ENCODE measurements around the gene SLC12A3.

GRCh38 chr16:56882077-56882800, 17.2 kb downstream of the SLC12A3 start:
- TF ChIP-seq, protein P1, sequence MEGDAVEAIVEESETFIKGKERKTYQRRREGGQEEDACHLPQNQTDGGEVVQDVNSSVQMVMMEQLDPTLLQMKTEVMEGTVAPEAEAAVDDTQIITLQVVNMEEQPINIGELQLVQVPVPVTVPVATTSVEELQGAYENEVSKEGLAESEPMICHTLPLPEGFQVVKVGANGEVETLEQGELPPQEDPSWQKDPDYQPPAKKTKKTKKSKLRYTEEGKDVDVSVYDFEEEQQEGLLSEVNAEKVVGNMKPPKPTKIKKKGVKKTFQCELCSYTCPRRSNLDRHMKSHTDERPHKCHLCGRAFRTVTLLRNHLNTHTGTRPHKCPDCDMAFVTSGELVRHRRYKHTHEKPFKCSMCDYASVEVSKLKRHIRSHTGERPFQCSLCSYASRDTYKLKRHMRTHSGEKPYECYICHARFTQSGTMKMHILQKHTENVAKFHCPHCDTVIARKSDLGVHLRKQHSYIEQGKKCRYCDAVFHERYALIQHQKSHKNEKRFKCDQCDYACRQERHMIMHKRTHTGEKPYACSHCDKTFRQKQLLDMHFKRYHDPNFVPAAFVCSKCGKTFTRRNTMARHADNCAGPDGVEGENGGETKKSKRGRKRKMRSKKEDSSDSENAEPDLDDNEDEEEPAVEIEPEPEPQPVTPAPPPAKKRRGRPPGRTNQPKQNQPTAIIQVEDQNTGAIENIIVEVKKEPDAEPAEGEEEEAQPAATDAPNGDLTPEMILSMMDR (IDR thresholded peaks at IDR 0.05; ENCODE audit: low read depth, low read length) = no peak
- TF ChIP-seq EZH2phosphoT487 (IDR thresholded peaks at IDR 0.05; ENCODE audit: low read depth) = no peak
